ENCODE measurements around the gene HSD17B12. TPM values are rescaled to one million over a fixed set of nuclear protein-coding genes. Genes with fewer than 3 reads are reported as not detected.

Gene HSD17B12
- total RNA-seq, 1 experiment from 2014 or later, result 71.2 TPM

GRCh38 chr11:43687120-43687791 lies 6.7 kb downstream of the HSD17B12 start:
- peak; percentile 39 for DNase-seq (ENCODE audit: low read depth)

GRCh38 chr11:43688394-43688793 lies 7.9 kb downstream of the HSD17B12 start:
- no peak for DNase-seq (ENCODE audit: low read depth)

GRCh38 chr11:43689167-43689566 lies 8.6 kb downstream of the HSD17B12 start:
- DNase-seq (ENCODE audit: low read depth), result no peak

GRCh38 chr11:43690929-43691725 lies 10.6 kb downstream of the HSD17B12 start:
- DNase-seq (ENCODE audit: low read depth), result no peak

- peak; percentile 11 for DNase-seq (ENCODE audit: low read depth)
Observed at GRCh38 chr11:43691806-43692205, 11.3 kb downstream of the HSD17B12 start.

GRCh38 chr11:43693069-43693468 lies 12.5 kb downstream of the HSD17B12 start:
- no peak for DNase-seq (ENCODE audit: low read depth)

GRCh38 chr11:43693731-43694130 lies 13.2 kb downstream of the HSD17B12 start:
- DNase-seq (ENCODE audit: low read depth), result no peak

- no peak for DNase-seq (ENCODE audit: low read depth)
Observed at GRCh38 chr11:43694477-43694876, 13.9 kb downstream of the HSD17B12 start.

- DNase-seq (ENCODE audit: low read depth), result no peak
Observed at GRCh38 chr11:43697679-43698078, 17.1 kb downstream of the HSD17B12 start.

- DNase-seq (ENCODE audit: low read depth), result no peak
Observed at GRCh38 chr11:43699870-43700269, 19.3 kb downstream of the HSD17B12 start.

- DNase-seq (ENCODE audit: low read depth), result no peak
Observed at GRCh38 chr11:43706631-43707030, 26.1 kb downstream of the HSD17B12 start.

GRCh38 chr11:43708776-43709175 lies 28.2 kb downstream of the HSD17B12 start:
- DNase-seq (ENCODE audit: low read depth), result no peak

- DNase-seq (ENCODE audit: low read depth), result no peak
Observed at GRCh38 chr11:43709689-43710088, 29.2 kb downstream of the HSD17B12 start.

GRCh38 chr11:43712676-43713075 lies 32.1 kb downstream of the HSD17B12 start:
- no peak for DNase-seq (ENCODE audit: low read depth)

- no peak for DNase-seq (ENCODE audit: low read depth)
Observed at GRCh38 chr11:43718373-43718772, 37.8 kb downstream of the HSD17B12 start.

GRCh38 chr11:43723617-43724016 lies 43.1 kb downstream of the HSD17B12 start:
- DNase-seq (ENCODE audit: low read depth), result no peak

- no peak for DNase-seq (ENCODE audit: low read depth)
Observed at GRCh38 chr11:43732225-43732624, 51.7 kb downstream of the HSD17B12 start.

- DNase-seq (ENCODE audit: low read depth), result no peak
Observed at GRCh38 chr11:43734256-43734655, 53.7 kb downstream of the HSD17B12 start.

- no peak for DNase-seq (ENCODE audit: low read depth)
Observed at GRCh38 chr11:43735115-43735514, 54.6 kb downstream of the HSD17B12 start.

GRCh38 chr11:43735961-43736360 lies 55.4 kb downstream of the HSD17B12 start:
- DNase-seq (ENCODE audit: low read depth), result peak; percentile 64

- peak; percentile 3 for DNase-seq (ENCODE audit: low read depth)
Observed at GRCh38 chr11:43736502-43737200, 56.1 kb downstream of the HSD17B12 start.

- no peak for DNase-seq (ENCODE audit: low read depth)
Observed at GRCh38 chr11:43737201-43737590, 56.7 kb downstream of the HSD17B12 start.

Measured in HT1080 (cell line).